ENCODE data around the gene ERVMER34-1.
A peak's percentile ranks its signal among the peaks of the same experiment; 100 is the strongest.

Gene ERVMER34-1

DNA sequence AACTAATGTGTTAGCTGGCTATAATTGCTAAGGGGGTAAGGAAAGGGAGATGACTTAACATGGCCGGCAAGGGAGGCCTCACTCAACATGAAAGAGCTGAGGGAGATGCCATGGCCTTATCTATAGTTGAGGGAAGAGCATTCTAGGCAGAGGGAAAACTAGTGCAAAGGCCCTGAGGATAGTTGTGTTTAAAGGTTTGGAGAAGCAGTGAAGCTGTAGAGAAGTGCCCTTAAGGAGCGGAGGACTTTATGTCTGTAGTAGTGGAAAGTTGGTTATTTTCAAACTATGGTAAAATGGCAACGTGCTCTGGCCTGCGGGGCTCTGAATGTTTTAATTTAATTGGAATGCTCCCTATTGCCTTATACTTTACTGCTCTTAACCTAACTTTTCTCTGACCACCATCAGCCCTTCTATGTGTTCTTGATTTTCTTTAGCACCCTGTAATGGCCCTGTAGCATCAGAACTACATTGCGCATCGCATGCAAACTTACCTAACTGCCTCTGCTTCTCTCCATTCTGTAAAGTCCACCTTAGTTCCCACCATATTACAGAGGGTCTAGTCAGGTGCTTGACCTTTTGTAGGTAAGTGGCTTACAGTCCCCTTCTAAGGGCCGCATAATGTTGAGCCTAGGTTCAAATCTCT, 35.8 kb downstream of the ERVMER34-1 start:
- Histone ChIP-seq H3K36me3 (ENCODE audit: control insufficient read depth in 1 of 2, insufficient read depth in 2 of 2, low read depth in 1 of 2, low read length in 2 of 2) (peaks cover 6 to 38% of the 10 kb centered on the region in 2 experiments), H3K27me3 (ENCODE audit: control insufficient read depth in 1 of 2, insufficient read depth in 1 of 2, low read length in 2 of 2) (no peaks in the 10 kb centered on the region), H4K8ac (ENCODE audit: low read length) (no peak overlapping the region), H2AFZ (ENCODE audit: low read depth, low read length) (no peak overlapping the region), H2AK5ac (ENCODE audit: low read length, severe bottlenecking) (no peak overlapping the region), H3K9ac (ENCODE audit: low read length) (no peak overlapping the region), H3K4me1 (ENCODE audit: control insufficient read depth, insufficient read depth, low read depth, low read length) (peaks cover 9% of the 10 kb centered on the region), H2BK15ac (ENCODE audit: low read depth, poor library complexity, severe bottlenecking) (no peak overlapping the region), H3K9me3 (ENCODE audit: control insufficient read depth, low read length) (no peaks in the 10 kb centered on the region), H2BK12ac (ENCODE audit: low read length in 2 of 2) (no peak overlapping the region), H3K18ac (ENCODE audit: low read depth in 1 of 2, low read length in 2 of 2) (no peak overlapping the region), H3K23ac (ENCODE audit: low read length in 2 of 2) (no peak overlapping the region), H2BK120ac (ENCODE audit: low read depth, low read length) (no peak overlapping the region), H3K4me3 (ENCODE audit: insufficient read depth in 1 of 2, low read depth in 1 of 2, low read length in 2 of 2) (no peak overlapping the region), H3K14ac (ENCODE audit: low read length in 2 of 2) (no peak overlapping the region), H3K27ac (ENCODE audit: low read length, poor library complexity, severe bottlenecking) (no peak overlapping the region), H3K4ac (ENCODE audit: low read depth in 1 of 2, low read length in 2 of 2) (no peak overlapping the region), H4K91ac (ENCODE audit: low read length) (no peak overlapping the region), H3K4me2 (ENCODE audit: low read length, poor library complexity, severe bottlenecking) (no peak overlapping the region), H2BK5ac (ENCODE audit: low read depth, low read length, poor library complexity, severe bottlenecking) (no peak overlapping the region), H3K79me1 (replicated peaks; ENCODE audit: low read length, poor library complexity, severe bottlenecking) (peaks cover 8% of the 10 kb centered on the region)
- DNase-seq = no peak
- 99% methylated on average over 6 of the region's 7 CpGs for WGBS

DNA sequence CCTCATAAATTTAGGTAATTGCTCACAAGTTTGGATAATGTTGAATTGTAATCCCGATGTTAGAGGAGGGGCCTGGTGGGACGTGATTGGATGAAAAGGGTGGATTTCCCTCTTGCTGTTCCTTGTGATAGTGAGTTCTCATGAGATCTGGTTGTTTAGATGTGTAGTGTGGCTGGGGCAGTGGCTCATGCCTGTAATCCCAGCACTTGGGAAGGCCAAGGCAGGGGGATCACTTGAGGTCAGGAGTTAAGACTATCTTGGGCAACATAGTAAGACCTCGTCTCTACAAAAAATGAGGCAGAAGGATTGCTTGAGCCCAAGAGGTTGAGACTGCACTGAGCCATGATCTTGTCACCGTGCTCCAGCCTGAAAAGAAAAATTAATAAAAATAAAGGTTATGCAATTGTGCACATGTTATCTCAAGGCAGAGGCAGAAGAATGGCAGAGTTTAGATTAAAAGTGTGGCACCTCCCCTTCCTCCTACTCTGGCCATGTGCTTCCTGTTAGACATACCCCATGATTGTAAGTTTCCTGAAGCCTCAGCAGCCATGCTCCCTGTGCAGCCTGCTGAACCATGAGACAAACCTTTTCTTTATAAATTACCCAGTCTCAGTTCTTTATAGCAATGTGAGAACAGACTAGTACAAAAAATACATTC, 36.5 kb downstream of the ERVMER34-1 start:
- Histone ChIP-seq H3K4ac (ENCODE audit: low read depth in 1 of 2, low read length in 2 of 2) (no peak overlapping the region), H2AFZ (ENCODE audit: low read depth, low read length) (no peak overlapping the region), H3K4me2 (ENCODE audit: low read length, poor library complexity, severe bottlenecking) (no peak overlapping the region), H3K18ac (ENCODE audit: low read depth in 1 of 2, low read length in 2 of 2) (no peak overlapping the region), H4K8ac (ENCODE audit: low read length) (no peak overlapping the region), H2BK15ac (ENCODE audit: low read depth, poor library complexity, severe bottlenecking) (no peak overlapping the region), H3K27ac (ENCODE audit: low read length, poor library complexity, severe bottlenecking) (no peak overlapping the region), H3K23ac (ENCODE audit: low read length in 2 of 2) (peak overlapping the region in 1 of 2 experiments; percentile 94), H3K4me1 (ENCODE audit: control insufficient read depth, insufficient read depth, low read depth, low read length) (peaks cover 9% of the 10 kb centered on the region), H3K27me3 (ENCODE audit: control insufficient read depth in 1 of 2, insufficient read depth in 1 of 2, low read length in 2 of 2) (no peaks in the 10 kb centered on the region), H3K9me3 (ENCODE audit: control insufficient read depth, low read length) (no peaks in the 10 kb centered on the region), H2BK120ac (ENCODE audit: low read depth, low read length) (no peak overlapping the region), H3K9ac (ENCODE audit: low read length) (no peak overlapping the region), H2AK5ac (ENCODE audit: low read length, severe bottlenecking) (no peak overlapping the region), H3K79me1 (replicated peaks; ENCODE audit: low read length, poor library complexity, severe bottlenecking) (peaks cover 8% of the 10 kb centered on the region), H4K91ac (ENCODE audit: low read length) (no peak overlapping the region), H2BK12ac (ENCODE audit: low read length in 2 of 2) (no peak overlapping the region), H3K36me3 (ENCODE audit: control insufficient read depth in 1 of 2, insufficient read depth in 2 of 2, low read depth in 1 of 2, low read length in 2 of 2) (peaks cover 6 to 34% of the 10 kb centered on the region in 2 experiments), H3K4me3 (ENCODE audit: insufficient read depth in 1 of 2, low read depth in 1 of 2, low read length in 2 of 2) (no peak overlapping the region), H3K14ac (ENCODE audit: low read length in 2 of 2) (no peak overlapping the region), H2BK5ac (ENCODE audit: low read depth, low read length, poor library complexity, severe bottlenecking) (no peak overlapping the region)
- 80% methylated on average over 3 of the region's 4 CpGs for WGBS
- DNase-seq = no peak

GRCh38 chr4:52713456-52713937, 37.7 kb downstream of the ERVMER34-1 start:
- Histone ChIP-seq H2BK120ac (ENCODE audit: low read depth, low read length) (no peak overlapping the region), H3K9me3 (ENCODE audit: control insufficient read depth, low read length) (no peaks in the 10 kb centered on the region), H4K8ac (ENCODE audit: low read length) (no peak overlapping the region), H2BK15ac (ENCODE audit: low read depth, poor library complexity, severe bottlenecking) (no peak overlapping the region), H3K4me1 (ENCODE audit: control insufficient read depth, insufficient read depth, low read depth, low read length) (peaks cover 9% of the 10 kb centered on the region), H3K23ac (ENCODE audit: low read length in 2 of 2) (peak overlapping the region in 1 of 2 experiments; percentile 57), H2BK5ac (ENCODE audit: low read depth, low read length, poor library complexity, severe bottlenecking) (no peak overlapping the region), H3K79me1 (replicated peaks; ENCODE audit: low read length, poor library complexity, severe bottlenecking) (peaks cover 8% of the 10 kb centered on the region), H3K4me3 (ENCODE audit: insufficient read depth in 1 of 2, low read depth in 1 of 2, low read length in 2 of 2) (peak overlapping the region in 1 of 2 experiments; percentile 98), H2AK5ac (ENCODE audit: low read length, severe bottlenecking) (peak overlapping the region; percentile 71), H3K14ac (ENCODE audit: low read length in 2 of 2) (no peak overlapping the region), H2BK12ac (ENCODE audit: low read length in 2 of 2) (no peak overlapping the region), H3K4me2 (ENCODE audit: low read length, poor library complexity, severe bottlenecking) (peak overlapping the region; percentile 73), H2AFZ (ENCODE audit: low read depth, low read length) (no peak overlapping the region), H3K9ac (ENCODE audit: low read length) (peak overlapping the region; percentile 93), H3K36me3 (ENCODE audit: control insufficient read depth in 1 of 2, insufficient read depth in 2 of 2, low read depth in 1 of 2, low read length in 2 of 2) (peaks cover 6 to 34% of the 10 kb centered on the region in 2 experiments), H3K27ac (ENCODE audit: low read length, poor library complexity, severe bottlenecking) (no peak overlapping the region), H3K18ac (ENCODE audit: low read depth in 1 of 2, low read length in 2 of 2) (no peak overlapping the region), H3K4ac (ENCODE audit: low read depth in 1 of 2, low read length in 2 of 2) (no peak overlapping the region), H4K91ac (ENCODE audit: low read length) (no peak overlapping the region), H3K27me3 (ENCODE audit: control insufficient read depth in 1 of 2, insufficient read depth in 1 of 2, low read length in 2 of 2) (no peaks in the 10 kb centered on the region)
- peak; percentile 25 for DNase-seq
- whole genome bisulfite sequencing = 46% methylated on average over 10 of the region's 12 CpGs

All from mesenchymal stem cell (in vitro differentiated cells and primary cell).